NCI-H1694 treated with DMSO at 0.1 percent for 48 hours (cell line): ENCODE data around the gene MED20.

ENCODE experiments used
- DNase-seq: peaks from one replicate; lab custom pipeline; 2025; lab: John Stamatoyannopoulos, UW

The MED20 gene

DNA sequence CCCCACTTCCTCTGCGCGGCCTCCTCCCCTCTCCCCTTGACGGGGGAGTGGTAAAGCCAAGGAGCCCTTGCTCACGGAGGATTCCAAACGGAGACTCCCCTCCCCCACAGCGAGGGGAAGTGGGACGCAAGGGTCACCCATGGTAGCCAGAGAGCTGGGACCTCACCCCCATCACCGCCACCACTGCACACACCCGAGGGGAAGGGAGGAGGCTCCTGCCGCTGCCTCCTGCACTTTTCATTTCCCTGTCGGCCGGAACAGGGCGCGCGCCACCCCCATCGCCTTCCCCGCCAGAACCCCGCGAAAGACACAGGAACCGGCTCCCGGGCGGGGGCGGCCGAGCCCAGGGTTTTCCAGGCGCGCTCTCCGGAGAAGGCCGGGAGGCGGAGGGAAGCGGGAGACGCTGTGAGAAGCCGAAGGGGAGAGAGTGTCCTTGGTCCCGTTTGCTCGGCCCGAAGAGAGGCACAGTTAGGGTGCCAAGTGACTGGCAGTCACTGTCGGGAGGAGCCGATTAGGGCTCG, 19.9 kb upstream of the MED20 start:
- no peak for DNase-seq

GRCh38 chr6:41939848-41940758, 19.2 kb upstream of the MED20 start:
- no peak for DNase-seq

- DNase-seq: no peak
These were observed 18.4 kb upstream of the MED20 start for GRCh38 chr6:41939176-41939847.

GRCh38 chr6:41938590-41939175, 17.7 kb upstream of the MED20 start:
- DNase-seq: no peak

- no peak for DNase-seq
These were observed 17.1 kb upstream of the MED20 start for GRCh38 chr6:41937861-41938574.

- no peak for DNase-seq
These were observed 16.5 kb upstream of the MED20 start for GRCh38 chr6:41937472-41937860.

DNA sequence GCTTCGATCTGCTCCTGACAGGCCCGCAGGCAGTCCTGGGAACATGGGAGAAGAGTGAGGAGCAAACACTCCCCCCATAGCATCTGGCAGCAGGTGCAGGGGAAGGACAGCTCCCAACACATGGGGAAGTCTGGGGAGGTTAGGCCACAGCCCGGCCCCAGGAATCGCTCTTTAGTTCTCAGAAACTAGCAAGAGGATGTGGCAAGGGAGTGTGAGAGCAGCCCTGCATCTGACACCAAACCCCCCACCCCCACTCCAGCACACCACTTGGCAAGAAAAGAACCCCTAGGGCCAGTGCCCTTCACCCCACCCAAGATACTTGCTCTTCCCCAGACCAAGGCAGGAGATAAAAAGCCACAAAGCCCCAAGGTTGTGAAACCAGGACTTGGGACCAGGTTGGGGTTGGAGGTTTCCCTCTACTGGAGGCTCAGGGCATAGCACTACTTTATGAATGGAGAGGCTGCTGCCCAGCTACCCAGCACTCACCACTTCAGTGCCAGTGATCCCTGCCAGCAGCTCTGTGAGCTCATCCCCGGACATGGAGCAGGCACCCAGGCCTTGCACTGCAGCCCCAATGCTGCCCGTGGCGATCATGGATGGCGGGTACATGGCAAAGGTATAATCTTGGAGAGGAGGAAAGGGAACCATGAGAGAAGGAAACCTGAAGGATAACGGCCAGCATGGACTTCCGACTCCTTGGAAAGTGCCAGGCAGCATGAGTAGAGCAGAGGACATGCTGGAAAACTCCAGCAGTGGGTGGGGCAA, 15.3 kb upstream of the MED20 start:
- DNase-seq: peak; percentile 40

- DNase-seq: no peak
These were observed 14.7 kb upstream of the MED20 start for GRCh38 chr6:41935685-41936072.

GRCh38 chr6:41935193-41935574, 14.2 kb upstream of the MED20 start:
- DNase-seq: no peak

DNA sequence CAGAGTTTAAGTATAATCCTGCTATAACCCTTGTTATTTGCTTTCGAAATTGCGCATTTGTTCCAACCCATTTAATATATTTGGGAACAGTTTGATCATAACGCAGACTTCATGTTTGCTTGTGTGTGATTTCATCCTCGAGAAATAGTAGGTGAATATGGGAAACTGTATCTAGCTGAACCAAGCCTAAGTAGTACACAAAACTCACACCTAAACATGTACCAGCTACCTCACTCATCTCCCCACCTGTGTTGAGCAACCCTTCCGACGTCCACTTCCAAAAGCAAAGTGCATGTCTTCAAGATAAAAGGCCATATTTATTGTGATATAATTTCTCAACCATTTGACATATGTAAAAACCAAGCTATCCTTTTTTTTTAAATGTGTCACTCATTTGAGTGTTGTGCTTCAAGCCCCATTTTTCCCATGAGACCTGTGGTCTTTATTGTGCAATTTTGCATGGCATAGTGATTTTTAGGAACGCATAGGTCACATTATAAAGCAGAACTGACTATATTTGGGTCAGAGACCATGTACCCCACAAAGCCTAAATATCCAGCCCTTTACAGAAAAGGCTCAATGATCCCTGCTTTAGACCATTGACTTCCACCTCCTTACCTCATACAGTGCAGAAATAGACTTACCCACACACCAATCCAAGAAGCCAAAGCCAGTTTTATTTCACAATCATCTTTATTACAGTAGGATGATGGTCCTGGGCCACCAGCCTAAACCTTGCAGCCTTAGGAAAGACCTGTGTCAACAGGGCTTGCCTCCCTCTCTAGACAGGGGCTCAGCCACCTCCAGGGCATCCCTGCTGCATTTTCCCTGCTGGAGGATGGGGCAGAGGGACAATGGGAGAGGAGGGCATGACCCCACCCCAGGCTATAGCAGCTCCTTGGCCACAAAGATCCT, 13.6 kb upstream of the MED20 start:
- DNase-seq: no peak

DNA sequence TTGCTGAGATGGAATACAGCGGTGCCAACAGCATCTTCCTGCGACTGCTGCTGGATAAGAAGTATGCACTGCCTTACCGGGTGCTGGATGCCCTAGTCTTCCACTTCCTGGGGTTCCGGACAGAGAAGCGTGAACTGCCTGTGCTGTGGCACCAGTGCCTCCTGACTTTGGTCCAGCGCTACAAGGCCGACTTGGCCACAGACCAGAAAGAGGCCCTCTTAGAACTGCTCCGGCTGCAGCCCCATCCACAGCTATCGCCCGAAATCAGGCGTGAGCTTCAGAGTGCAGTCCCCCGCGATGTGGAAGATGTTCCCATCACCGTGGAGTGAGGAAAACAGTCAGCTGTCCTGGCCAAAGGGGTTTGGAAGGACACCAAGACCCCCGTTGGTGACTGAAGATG, 11.4 kb upstream of the MED20 start:
- no peak for DNase-seq

DNA sequence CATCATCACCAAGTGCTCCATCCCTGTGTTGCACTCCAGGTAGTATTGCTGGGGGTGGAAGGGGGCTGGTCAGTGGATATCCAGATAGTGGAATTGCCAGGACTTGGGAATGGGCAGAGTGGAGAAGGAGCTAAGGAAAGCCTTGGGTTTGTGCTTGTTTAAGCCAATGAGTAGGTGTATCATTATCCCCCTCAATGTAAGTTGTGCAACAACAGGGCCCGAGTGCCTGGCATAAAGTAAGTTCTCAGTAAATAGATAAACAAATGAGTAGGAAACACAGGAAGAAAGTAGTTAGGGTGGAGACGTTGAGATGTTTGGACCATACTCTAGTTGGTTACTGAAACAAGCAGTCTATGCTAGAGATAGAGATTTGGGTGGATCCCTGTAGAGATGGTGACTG, 10.9 kb upstream of the MED20 start:
- no peak for DNase-seq

DNA sequence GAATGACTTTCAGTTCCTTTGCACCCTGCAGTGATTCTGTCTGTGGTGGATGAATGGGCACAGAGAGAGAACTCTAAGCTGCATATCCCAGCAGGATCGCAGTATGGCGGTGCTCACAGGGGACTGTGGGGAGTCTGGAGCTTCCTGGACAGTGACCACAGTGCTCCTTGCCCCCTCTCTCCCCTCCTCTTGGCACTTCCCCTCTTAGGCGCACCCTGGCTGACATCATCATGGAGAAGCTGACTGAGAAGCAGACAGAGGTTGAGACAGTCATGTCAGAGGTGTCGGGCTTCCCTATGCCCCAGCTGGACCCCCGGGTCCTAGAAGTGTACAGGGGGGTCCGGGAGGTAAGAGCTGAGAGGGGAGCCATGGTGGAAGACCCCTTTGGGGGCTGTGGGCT, 9.0 kb upstream of the MED20 start:
- DNase-seq: no peak

DNA sequence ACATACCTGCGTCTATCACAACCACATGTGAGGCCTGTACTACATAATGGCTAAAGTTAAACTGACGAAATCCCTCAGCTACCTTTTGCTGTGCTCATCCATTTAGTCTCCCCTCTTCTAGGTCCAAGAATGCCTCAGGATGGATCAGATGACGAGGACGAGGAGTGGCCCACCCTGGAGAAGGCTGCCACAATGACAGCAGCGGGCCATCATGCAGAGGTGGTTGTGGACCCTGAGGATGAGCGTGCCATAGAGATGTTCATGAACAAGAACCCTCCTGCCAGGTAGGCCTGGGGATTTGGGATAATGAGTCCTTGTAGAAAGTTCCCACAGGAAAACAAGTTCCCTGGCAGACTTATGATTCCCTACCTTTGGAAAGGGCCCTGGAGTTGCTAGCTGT, 6.3 kb upstream of the MED20 start:
- no peak for DNase-seq

- no peak for DNase-seq
These were observed 1.2 kb upstream of the MED20 start for GRCh38 chr6:41922154-41922553.

GRCh38 chr6:41921712-41921998, 716 bp upstream of the MED20 start:
- DNase-seq: no peak

DNA sequence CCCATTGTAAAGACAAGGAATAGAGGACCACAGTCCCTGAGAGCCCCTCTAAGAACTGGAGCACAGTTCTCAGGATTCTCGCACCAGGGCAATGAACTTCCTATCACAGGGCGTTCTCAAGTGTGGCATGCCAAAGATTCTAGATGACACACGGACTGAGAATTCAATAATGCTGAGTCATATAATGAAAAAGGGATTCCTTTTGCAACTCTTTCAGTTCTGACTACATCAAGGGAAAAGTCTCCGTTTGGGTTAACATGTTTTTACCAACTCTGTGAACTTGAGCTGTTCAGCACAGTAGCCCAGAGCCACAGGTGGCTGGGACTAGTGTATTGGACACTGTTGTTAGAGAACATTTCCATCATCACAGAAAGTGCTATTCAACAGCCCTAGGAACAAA, 3.4 kb downstream of the MED20 start:
- DNase-seq: no peak

DNA sequence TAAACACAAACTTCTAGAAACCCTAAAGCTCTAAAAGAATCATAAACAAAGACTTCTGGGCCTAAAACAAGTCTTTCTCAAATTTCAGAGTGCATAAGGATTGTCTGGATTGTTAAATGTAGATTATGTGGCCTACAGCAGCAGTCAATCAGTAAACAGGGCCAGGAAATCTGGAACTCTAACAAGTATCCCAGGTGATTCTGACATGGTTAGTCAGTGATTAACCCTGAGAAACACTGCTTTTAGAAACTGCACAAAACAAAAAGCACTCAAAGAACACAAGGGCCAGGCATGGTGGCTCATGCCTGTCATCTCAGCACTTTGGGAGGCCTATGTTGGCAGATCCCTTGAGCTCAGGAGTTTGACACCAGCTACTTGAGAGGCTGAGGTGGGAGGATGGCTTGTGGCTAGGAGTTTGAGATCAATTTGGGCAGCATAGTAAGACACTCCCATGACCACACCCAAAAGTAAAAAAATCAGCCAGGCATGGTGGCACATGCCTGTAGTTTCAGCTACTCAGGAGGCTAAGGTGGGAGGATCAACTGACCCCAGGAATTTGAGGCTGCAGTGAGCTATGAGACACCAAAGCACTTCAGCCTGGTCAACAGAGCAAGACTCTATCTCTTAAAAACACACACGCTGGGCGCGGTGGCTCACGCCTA, 5.9 kb downstream of the MED20 start:
- no peak for DNase-seq

DNA sequence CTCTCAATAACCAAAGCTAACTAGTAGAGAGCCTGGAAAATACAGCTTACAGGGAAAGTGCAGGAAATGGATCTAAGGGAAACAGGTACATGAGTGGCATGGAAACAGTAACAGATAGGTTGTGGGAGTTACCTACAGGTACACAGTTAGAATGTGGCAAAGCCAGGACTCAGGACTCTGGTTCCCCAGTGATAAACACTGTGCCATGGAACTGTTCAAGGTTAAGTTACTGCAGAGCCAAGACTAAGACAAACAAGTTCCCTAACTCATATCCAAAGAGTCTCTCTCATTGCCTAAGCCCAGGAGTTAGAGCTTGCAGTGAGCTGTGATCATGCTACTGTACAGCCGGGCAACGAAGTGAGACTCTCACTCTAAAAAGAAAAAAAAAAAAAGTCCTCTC, 6.6 kb downstream of the MED20 start:
- no peak for DNase-seq

- DNase-seq: no peak
These were observed 11.2 kb downstream of the MED20 start for GRCh38 chr6:41909727-41910126.
